Myometrial cell (primary cell): ENCODE measurements around the gene SERPINB12. TPM values are rescaled to one million over a fixed set of nuclear protein-coding genes. Genes with fewer than 3 reads are reported as not detected.

Experiments used
- total RNA-seq: library from RNA; depleted of rRNA; stranded (reverse); fragments of >200 nt; gene quantifications from 2 replicates; pipeline ENCODE4 v1.2.3, GENCODE V29; 2015

The SERPINB12 gene
- not detected in 2 replicates for total RNA-seq

GRCh38 chr18:63542069-63542468 lies at the start of gene SERPINB12:
Gene SERPINB12, plus strand, starts transcription at chr18:63542369. Its CDS starts 13,791 bp downstream, at chr18:63556160.

GRCh38 chr18:63586966-63587365 lies 44.8 kb downstream of the SERPINB12 start, which contains the start of gene SERPINB13:
Gene SERPINB13, plus strand, starts transcription at chr18:63587343. Its CDS starts 1,325 bp downstream, at chr18:63588668.

Other genes starting within 250 kb of the SERPINB12 start
- gene BCL2, start 222.6 kb upstream of the SERPINB12 start, total RNA-seq, result under 0.01 TPM in 1 of 2 replicates, not detected in the other
- gene KDSR, start 175.2 kb upstream of the SERPINB12 start, total RNA-seq, result 20.8 and 39.5 TPM in 2 replicates
- gene VPS4B, start 119.9 kb upstream of the SERPINB12 start, total RNA-seq, result 26.8 and 30.5 TPM in 2 replicates
- gene SERPINB5, start 65.4 kb upstream of the SERPINB12 start, total RNA-seq, result not detected in 2 replicates
- not detected in 2 replicates for gene SERPINB13, start 45.0 kb downstream of the SERPINB12 start, total RNA-seq
- not detected in 2 replicates for gene SERPINB4, start 101.9 kb downstream of the SERPINB12 start, total RNA-seq
- gene SERPINB3, start 119.5 kb downstream of the SERPINB12 start, total RNA-seq, result not detected in 2 replicates
- gene SERPINB11, start 160.6 kb downstream of the SERPINB12 start, total RNA-seq, result not detected in 2 replicates
- 16.1 and 25.1 TPM in 2 replicates for gene SERPINB7, start 233.0 kb downstream of the SERPINB12 start, total RNA-seq